Suppressor macrophage treated with lipopolysaccharide for 4 hours (primary cell): ENCODE measurements around the gene GYG2.
"Not testable (repeated sequence)": the region's sequence is repeated elsewhere in the genome, so short reads cannot be mapped to it uniquely, and the experiment has no call there.

Experiments used
- DNase-seq: peaks from one replicate; pipeline ENCODE4 v3.0.0-alpha.2; 2020

The GYG2 gene

GRCh38 chrX:2910109-2910508, 81.4 kb downstream of the GYG2 start:
- DNase-seq, result no peak

- no peak for DNase-seq
Measured at GRCh38 chrX:2913118-2913517, 84.4 kb downstream of the GYG2 start.

- DNase-seq, result no peak
Measured at GRCh38 chrX:2917767-2918166, 89.0 kb downstream of the GYG2 start.

- no peak for DNase-seq
Measured at GRCh38 chrX:2921193-2921592, 92.5 kb downstream of the GYG2 start.

GRCh38 chrX:2921750-2922149, 93.0 kb downstream of the GYG2 start:
- no peak for DNase-seq

- DNase-seq, result no peak
Measured at GRCh38 chrX:2924151-2924550, 95.4 kb downstream of the GYG2 start.

GRCh38 chrX:2926255-2926654, 97.5 kb downstream of the GYG2 start:
- DNase-seq, result not testable (repeated sequence)

- no peak for DNase-seq
Measured at GRCh38 chrX:2926664-2927275, 98.0 kb downstream of the GYG2 start.

- peak; percentile 31 for DNase-seq
Measured at GRCh38 chrX:2928191-2928582, 99.5 kb downstream of the GYG2 start.

GRCh38 chrX:2928583-2929434, 100.1 kb downstream of the GYG2 start, which contains the start of gene ARSD:
Gene ARSD, minus strand, starts transcription at chrX:2929339. Its CDS starts 64 bp downstream, at chrX:2929275.
- peak; percentile 82 for DNase-seq

- no peak for DNase-seq
Measured at GRCh38 chrX:2931155-2931554, 102.4 kb downstream of the GYG2 start.

GRCh38 chrX:2931612-2932011, 102.9 kb downstream of the GYG2 start:
- no peak for DNase-seq
